Measurements from ENCODE around the gene ANK2. TPM values are rescaled to one million over a fixed set of nuclear protein-coding genes. Genes with fewer than 3 reads are reported as not detected.

ANK2 gene
- total and polyA plus RNA-seq, 2 of the 13 experiments (the other 11 are each of a cell fraction or from before 2014, with no cell fraction given), result 2.7 to 15.1 TPM

- ChIA-PET CTCF (ENCODE audit: low intra/inter-chr PET ratio, low total read pairs) (no interaction called here), POLR2A (no interaction called here)
- WGBS (ENCODE audit: low lambda C conversion rate), result 94% methylated on average over 1 of the region's 1 CpG
- H2AFZ ChIP-seq (ENCODE audit: low read length), result no peak overlapping the region
- no peaks in the 10 kb centered on the region for H3K79me2 ChIP-seq (ENCODE audit: insufficient read depth, low read length)
- H3K4me1 ChIP-seq (ENCODE audit: insufficient read depth, low read length), result no peaks in the 10 kb centered on the region
- BruUV-seq (replicated peaks), result no TSS peak
- ATAC-seq (no peak), FAIRE-seq (no peak), DNase-seq (ENCODE audit: low spot score) (no peak)
- no peaks in the 10 kb centered on the region for H3K27me3 ChIP-seq (ENCODE audit: control insufficient read depth in 1 of 2, insufficient read depth in 2 of 2, low read length in 2 of 2)
- no peak overlapping the region for H3K9ac ChIP-seq (ENCODE audit: insufficient read depth, low read depth, low read length)
- no peaks in the 10 kb centered on the region for H3K9me3 ChIP-seq (ENCODE audit: low read length)
- no peaks in the 10 kb centered on the region for H3K36me3 ChIP-seq (replicated peaks in 1 of 2; ENCODE audit: control insufficient read depth in 1 of 2, insufficient read depth in 2 of 2, low read length in 2 of 2)
- H4K20me1 ChIP-seq (ENCODE audit: insufficient read depth, low read length), result no peaks in the 10 kb centered on the region
- no peak overlapping the region for H3K4me2 ChIP-seq (ENCODE audit: low read depth, low read length)
- in situ Hi-C loops (cut with HindIII; ENCODE audit: extremely low pct_ligation_motif_present, low pct_unique_long_range_greater_than_20kb) (no loop called here), intact Hi-C loops (cut with micrococcal nuclease; ENCODE audit: unreplicated experiment) (no loop called here)
- no peak overlapping the region for H3K4me3 ChIP-seq (replicated peaks in 1 of 3; ENCODE audit: insufficient read depth in 1 of 3, low read depth in 2 of 3, low read length in 3 of 3)
- H3K27ac ChIP-seq (ENCODE audit: extremely low read length, insufficient read depth, low read length), result no peak overlapping the region
- TF ChIP-seq RFX1 (IDR thresholded peaks at IDR 0.05) (no peak), CENPBD1 (CRISPR knock-in tag; IDR thresholded peaks at IDR 0.05; ENCODE audit: borderline replicate concordance, low read depth) (no peak), POLR2G (IDR thresholded peaks at IDR 0.05; ENCODE audit: low read depth, low read length) (no peak), ZNF800 (CRISPR knock-in tag; IDR thresholded peaks at IDR 0.05) (no peak), ZZZ3 (CRISPR knock-in tag; IDR thresholded peaks at IDR 0.05; ENCODE audit: borderline replicate concordance) (no peak), TEAD2 (CRISPR knock-in tag; IDR thresholded peaks at IDR 0.05) (no peak), ZNF224 (CRISPR knock-in tag; IDR thresholded peaks at IDR 0.05) (no peak), MXD1 (CRISPR knock-in tag; IDR thresholded peaks at IDR 0.05) (no peak), PHF5A (CRISPR knock-in tag; IDR thresholded peaks at IDR 0.05; ENCODE audit: low read depth, unreplicated experiment) (no peak), PHB2 (IDR thresholded peaks at IDR 0.05; ENCODE audit: partially characterized antibody) (no peak), CENPX (CRISPR knock-in tag; IDR thresholded peaks at IDR 0.05) (no peak), CREBL2 (CRISPR knock-in tag; IDR thresholded peaks at IDR 0.05; ENCODE audit: borderline replicate concordance) (no peak), SETDB1 (CRISPR knock-in tag; IDR thresholded peaks at IDR 0.05; ENCODE audit: borderline replicate concordance) (no peak), KDM3A (CRISPR knock-in tag; IDR thresholded peaks at IDR 0.05; ENCODE audit: low read depth) (no peak), GMEB1 (CRISPR knock-in tag; IDR thresholded peaks at IDR 0.05; ENCODE audit: borderline replicate concordance) (no peak), E2F1 (CRISPR knock-in tag; IDR thresholded peaks at IDR 0.05) (no peak), PREB (CRISPR knock-in tag; IDR thresholded peaks at IDR 0.05) (no peak), ISX (CRISPR knock-in tag; conservative IDR thresholded peaks at IDR 0.05) (no peak), WIZ (CRISPR knock-in tag; IDR thresholded peaks at IDR 0.05) (no peak)
These were observed 112.6 kb downstream of the ANK2 start for GRCh38 chr4:113162089-113162488.
